T47D (cell line): Measurements from ENCODE around the gene LRRK1.
"Not testable (repeated sequence)": the region's sequence is repeated elsewhere in the genome, so short reads cannot be mapped to it uniquely, and the experiment has no call there.

Experiments
- DNase-seq, 2 experiments: peaks; one replicate each; pipeline versions ENCODE4 v3.0.0 to v3.0.0-alpha.2; 2011 to 2012; ENCODE audit warnings: low read depth in 1 of 2, low spot score in 1 of 2
- JUND ChIP-seq: IDR thresholded peaks from 2 replicates; pipeline ENCODE4 v1.6.1; 2012; ENCODE audit warnings: low read depth
- in situ Hi-C: cut with HindIII; loops from 2 replicates; pipeline ENCODE4 v1.10.0; 2016; ENCODE audit warnings: low sequenced_read_pairs, low pct_unique_long_range_greater_than_20kb

The LRRK1 gene

DNA sequence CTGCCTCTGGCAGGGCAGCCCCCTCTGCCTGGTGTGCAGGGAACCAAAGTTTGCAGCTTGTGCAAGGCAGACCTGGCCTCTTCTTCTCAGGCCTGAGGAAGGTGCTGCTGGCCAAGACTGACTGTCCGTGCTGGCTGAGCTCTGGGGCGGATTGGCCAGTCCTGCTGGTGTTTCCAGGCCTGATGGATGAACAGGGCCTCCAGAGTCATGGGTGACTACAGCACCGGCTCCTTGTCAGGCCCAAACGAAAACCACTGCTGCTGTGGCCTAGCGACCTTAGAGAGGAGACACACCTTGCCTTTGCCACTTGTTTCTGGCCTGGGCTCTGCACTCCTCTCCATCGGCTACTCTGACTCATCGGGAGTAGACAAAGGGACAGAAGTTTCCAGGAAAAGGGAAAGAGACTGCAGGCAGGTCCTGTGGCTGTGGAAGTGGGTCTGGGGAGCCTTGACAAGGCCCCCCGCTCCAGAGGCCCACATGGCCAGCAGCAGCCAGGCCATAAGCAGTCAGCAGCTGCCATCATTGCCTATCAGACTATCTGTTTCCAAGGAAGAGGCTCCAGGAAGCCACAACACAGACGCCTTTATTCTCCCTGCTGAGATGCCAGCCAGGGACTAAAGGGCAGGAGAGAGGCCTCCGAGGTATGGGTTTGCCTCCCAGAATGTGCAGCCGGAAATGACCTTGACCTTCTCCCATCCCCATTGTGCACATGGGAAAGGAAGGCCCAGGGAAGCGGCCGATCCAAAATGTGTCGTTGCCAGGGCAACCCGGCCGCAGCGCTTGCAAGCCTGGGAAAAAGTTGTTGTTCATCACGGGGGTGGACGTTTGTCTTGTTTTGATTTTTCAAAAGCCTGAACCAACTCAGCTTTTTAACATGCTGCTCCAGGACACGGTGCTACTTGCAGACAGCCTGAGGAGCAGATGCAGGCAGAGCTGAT lies 172.2 kb downstream of the LRRK1 start:
- DNase-seq: no peak
- in situ Hi-C loops: no loop called here
- TF ChIP-seq JUND: no peak

DNA sequence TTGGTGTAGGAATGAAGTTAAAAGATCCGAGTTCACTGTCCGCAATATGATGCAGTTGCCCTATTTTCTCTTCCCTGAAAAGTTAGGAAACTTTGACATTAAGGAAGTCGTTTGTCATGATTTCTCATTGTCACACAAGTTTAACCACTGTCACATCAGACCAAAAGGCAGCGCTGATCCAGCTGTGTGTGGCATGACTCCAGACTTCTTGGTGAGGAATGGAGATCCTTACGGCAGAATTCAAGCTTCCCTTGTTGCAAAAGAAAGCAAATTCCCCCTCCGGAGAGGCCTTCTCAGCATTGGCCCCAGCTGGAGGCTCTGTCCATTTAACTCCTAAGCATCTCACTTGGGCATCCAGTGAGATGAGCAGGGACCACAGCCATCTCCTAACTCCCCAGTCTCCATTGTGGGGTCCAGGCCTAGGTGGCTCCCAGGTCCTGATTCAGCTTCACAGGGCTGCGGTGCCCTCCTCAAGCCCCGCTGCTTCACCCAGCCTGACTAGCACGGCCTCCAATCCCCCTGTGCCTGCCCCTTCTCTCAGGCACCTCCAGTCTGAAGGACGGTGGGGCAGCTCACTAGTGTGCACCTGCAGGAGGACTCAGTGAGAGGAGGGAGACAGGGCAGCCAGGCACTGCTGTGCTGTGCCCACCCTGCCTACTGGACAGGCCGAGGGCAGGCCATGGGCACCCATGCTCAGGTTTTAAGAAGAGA lies 173.2 kb downstream of the LRRK1 start:
- no peak for TF ChIP-seq JUND
- DNase-seq: no peak
- in situ Hi-C loops: no loop called here

DNA sequence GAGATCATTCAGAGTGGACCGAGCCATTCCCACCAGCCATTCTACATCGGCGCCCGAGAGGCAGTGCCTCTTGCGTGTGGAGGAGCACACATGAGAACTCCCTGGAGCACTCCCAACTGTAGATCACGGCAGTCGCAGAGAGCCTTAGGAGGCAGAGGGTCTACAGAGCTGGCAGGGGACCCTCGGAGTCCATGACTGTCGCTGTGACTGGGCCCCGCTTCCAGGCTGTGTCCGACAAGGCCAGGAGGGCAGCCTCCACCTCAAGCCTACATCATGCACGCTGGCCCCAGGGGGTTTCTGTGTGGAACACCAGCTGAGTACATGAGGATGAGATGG lies 173.7 kb downstream of the LRRK1 start:
- in situ Hi-C loops: no loop called here
- no peak for TF ChIP-seq JUND
- DNase-seq: no peak

DNA sequence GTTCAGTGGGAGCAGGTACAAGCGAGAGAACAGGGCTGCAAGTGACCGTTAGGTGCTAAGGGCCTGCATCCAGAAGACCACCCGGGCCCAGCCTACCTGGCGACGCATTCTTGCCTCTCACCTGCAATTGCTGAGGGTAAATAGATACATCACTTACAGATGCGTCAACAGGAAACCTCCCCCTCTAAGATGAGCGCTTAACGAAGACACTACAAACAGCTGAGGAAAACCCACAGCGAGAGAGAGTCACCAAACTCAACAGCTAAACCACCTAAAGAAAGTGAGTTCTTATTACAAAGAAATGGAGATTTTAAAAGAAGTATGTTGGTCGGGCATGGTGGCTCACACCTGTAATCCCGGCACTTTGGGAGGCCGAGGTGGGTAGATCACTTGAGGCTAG lies 174.8 kb downstream of the LRRK1 start:
- in situ Hi-C loops: no loop called here
- no peak for DNase-seq
- no peak for TF ChIP-seq JUND

DNA sequence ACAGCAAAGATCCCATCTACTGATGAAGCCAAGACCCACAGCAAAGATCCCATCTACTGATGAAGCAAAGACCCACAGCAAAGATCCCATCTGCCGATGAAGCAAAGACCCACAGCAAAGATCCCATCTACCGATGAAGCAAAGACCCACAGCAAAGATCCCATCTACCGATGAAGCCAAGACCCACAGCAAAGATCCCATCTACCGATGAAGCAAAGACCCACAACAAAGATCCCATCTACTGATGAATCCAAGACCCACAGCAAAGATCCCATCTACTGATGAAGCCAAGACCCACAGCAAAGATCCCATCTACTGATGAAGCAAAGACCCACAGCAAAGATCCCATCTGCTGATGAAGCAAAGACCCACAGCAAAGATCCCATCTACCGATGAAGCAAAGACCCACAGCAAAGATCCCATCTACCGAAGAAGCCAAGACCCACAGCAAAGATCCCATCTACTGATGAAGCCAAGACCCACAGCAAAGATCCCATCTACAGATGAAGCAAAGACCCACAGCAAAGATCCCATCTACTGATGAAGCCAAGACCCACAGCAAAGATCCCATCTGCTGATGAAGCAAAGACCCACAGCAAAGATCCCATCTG lies 176.7 kb downstream of the LRRK1 start:
- in situ Hi-C loops, DNase-seq: not testable (repeated sequence)

DNA sequence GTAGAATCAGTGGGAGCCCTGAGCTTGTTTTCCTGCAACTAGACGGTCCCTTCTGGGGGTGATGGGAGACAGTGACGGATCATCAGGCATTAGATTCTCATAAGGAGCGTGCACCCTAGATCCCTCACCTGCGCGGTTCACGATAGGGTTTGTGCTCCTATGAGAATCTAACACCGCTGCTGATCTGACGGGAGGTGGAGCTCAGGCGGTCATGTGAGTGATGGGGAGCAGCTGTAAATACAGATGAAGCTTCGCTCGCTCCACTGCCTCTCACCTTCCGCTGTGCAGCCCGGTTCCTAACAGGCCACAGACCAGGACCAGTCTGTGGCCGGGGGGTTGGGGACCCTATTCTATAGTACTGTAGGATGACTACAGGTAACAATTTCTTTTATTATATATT lies 178.0 kb downstream of the LRRK1 start:
- in situ Hi-C loops: no loop called here
- no peak for DNase-seq
- TF ChIP-seq JUND: no peak

DNA sequence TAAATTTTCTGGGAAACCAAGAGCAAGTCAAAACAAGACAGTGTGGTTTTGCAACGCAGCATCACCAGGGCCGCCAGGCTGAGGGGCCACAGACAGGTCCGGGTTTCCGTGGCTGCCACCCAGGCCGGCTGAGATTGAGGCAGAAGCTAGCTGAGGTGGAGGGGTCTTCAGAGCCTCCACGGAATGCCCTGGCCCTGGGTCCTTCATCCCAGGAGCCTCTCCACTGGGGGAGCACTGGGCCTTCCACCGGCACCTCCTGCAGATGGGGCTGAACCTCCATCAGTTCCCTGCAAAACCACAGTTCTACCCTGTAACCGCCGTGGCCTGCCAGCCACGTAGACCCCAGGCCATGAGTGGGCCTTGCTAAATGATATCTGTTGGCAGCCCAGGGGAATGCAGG lies 180.0 kb downstream of the LRRK1 start:
- no peak for TF ChIP-seq JUND
- DNase-seq: no peak
- in situ Hi-C loops: no loop called here

DNA sequence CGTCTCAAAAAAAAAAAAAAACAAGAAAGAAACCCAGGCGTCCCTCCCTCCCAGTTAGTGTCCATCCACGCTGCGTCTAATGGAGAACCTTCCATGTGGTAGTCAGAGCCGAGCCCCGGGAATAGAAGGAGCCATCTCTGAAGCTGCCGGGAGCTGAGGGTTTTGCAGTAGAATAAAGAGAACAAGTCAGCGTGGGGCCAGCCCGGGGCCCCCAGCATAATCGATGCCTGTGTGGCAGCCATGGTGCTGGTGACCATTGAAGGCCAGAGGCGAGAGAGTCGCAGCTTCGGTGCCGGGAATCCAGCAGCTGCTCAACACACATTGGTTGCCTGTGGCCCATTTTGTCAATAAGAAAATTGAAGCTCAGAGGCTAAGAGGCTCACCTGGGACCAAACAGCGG lies 181.0 kb downstream of the LRRK1 start:
- in situ Hi-C loops: no loop called here
- TF ChIP-seq JUND: no peak
- DNase-seq: no peak

DNA sequence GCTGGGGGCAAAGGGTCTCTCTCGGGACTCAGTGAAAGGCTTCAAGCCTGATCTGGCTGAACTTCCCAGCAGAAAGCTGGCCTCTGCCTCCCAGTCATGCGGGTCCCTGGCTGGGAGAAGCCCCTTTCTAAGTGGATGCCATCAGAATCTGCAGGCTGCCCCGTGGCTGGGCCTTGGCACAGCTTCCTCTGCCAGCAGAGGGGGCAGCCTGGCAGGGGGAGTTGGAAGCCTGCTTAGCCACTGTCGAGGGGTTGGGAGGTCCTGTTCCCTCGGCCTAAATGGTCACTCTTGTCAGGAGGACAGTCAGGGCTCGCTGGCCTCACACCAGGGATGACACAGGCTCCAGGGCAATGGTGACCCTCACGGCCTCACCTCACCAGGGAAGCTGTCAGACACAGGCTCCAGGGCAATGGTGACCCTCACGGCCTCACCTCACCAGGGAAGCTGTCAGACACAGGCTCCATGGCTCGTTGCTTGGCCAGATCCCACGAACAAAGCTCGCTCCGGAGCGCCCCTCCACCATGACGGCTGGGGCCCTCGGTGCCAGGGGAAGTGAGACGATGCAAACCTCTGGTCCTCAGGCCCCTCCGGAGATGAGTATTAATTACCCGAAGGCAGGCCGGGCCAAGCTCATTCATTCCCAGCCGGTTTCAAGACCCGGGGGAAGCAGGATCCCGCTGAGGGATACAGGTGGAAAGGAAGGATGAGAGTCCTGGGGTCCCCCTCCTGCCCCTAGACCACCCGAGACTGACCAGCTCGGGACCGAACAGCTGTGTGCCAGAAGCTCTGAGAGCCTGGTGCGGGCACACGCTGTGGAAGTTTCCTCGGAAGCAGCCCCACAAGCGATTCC lies 181.7 kb downstream of the LRRK1 start:
- TF ChIP-seq JUND: no peak
- in situ Hi-C loops: no loop called here
- no peak for DNase-seq

DNA sequence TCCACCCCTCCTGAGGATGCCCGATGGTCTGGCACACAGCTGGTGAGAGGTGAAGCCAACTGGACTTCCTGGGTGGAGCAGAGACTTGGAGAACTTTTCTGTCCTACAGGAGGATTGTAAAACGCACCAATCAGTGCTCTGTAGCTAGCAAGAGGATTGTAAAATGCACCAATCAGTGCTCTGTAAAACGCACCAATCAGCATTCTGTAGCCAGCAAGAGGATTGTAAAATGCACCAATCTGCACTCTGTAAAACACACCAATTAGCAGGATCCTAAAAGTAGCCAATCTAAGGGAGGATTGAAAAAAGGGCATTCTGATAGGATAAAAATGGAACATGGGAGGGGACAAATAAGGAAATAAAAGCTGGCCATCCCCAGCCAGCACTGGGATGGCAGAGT lies 182.5 kb downstream of the LRRK1 start:
- in situ Hi-C loops: no loop called here
- TF ChIP-seq JUND: no peak
- DNase-seq: no peak

DNA sequence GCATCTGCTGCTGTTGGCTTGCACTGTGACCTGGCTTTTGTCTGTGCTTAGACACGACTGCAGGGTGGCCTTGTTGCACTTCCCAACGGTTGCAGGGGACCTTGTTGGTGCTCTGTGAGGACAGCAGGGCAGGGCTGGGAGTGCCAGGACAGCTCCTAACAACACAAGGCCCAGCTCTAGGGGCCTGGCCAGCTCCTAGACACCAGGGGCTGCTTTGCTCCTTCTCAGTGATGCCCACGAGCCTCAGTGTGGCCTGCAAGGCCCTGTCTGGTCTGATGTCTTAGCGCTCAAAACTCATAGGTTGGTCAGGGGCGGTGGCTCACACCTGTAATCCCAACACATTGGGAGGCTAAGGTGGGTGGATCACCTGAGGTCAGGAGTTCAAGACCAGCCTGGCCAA lies 183.6 kb downstream of the LRRK1 start:
- in situ Hi-C loops: no loop called here
- DNase-seq: no peak
- TF ChIP-seq JUND: no peak

DNA sequence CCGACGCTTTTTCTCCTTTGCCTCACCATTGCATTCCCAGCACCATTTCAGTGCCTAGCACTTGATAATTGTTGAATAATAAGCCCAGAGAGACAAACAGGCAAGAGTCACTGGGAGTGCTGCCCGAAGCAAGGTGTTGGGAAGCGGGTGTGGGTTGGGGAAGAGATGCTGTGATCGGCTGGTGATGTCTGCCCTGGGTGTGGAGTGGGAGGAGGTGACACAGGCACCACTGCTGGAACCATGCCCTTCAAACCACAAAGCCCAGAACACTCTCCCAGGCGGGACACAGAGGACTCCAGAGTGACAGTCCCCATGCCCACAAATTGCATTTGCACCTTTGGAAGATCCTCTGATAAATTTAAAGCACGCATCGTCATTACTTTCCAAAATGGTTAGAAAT lies 184.4 kb downstream of the LRRK1 start:
- no peak for TF ChIP-seq JUND
- peak in 1 of 2 experiments; percentile 22 for DNase-seq
- in situ Hi-C loops: no loop called here
